AG04450 (cell line): Measurements from ENCODE around the gene WDFY3. TPM values are rescaled to one million over a fixed set of nuclear protein-coding genes. Genes with fewer than 3 reads are reported as not detected.

Experiments used
- CTCF ChIA-PET: fragments of 300-600, 350-600 bp; formaldehyde crosslinking; extraction: SDS; loops from one replicate; lab custom pipeline; 2022; ENCODE audit warnings: antibody characterized with exemption, inconsistent platforms; lab: Charles Lee
- POLR2A ChIA-PET: fragments of 350-600 bp; formaldehyde crosslinking; extraction: SDS; loops from one replicate; lab custom pipeline; 2021; ENCODE audit warnings: antibody characterized with exemption, inconsistent platforms; lab: Yijun Ruan, JAX
- DNase-seq: peaks from one replicate; pipeline ENCODE4 v3.0.0-alpha.2; 2011; ENCODE audit warnings: low read depth, low spot score
- H3K27ac ChIP-seq: one replicate; pipeline ENCODE4 v1.5.1; 2012; ENCODE audit warnings: low read depth, low read length, control low read depth
- H3K27me3 ChIP-seq: one replicate; pipeline ENCODE4 v1.6.0; 2012; ENCODE audit warnings: low read length; ENCODE audit not compliant: control insufficient read depth, insufficient read depth
- H3K4me3 ChIP-seq: 2 replicates; pipeline ENCODE4 v1.5.1; 2011; ENCODE audit warnings: mild to moderate bottlenecking, low read depth, low read length, control low read depth
- H3K9me3 ChIP-seq: 2 replicates; pipeline ENCODE4 v1.5.1; 2012; ENCODE audit warnings: low read length; ENCODE audit not compliant: control insufficient read depth, insufficient read depth
- polyA minus RNA-seq: library from RNA; depleted of rRNA, polyadenylated mRNA; stranded (reverse); fragments of >200 nt; gene quantifications from 2 replicates; pipeline ENCODE4 v1.2.3, GENCODE V29; 2011; rRNA and poly(A)+ RNA removed
- polyA plus RNA-seq: library from polyadenylated mRNA; depleted of rRNA; stranded (reverse); fragments of >200 nt; gene quantifications from 2 replicates; pipeline ENCODE4 v1.2.3, GENCODE V29; 2011; rRNA removed
- TF ChIP-seq, protein P1 (sequence below): IDR thresholded peaks from 2 replicates; pipeline ENCODE4 v1.5.1; 2011; ENCODE audit warnings: low read depth, low read length, control low read depth, inconsistent platforms

The WDFY3 gene
- polyA plus RNA-seq, result 30.6 and 31.5 TPM in 2 replicates
- 161 and 180 TPM in 2 replicates for polyA minus RNA-seq

GRCh38 chr4:84966382-84967242, at the start of gene WDFY3:
TSS of gene WDFY3 (minus strand) at chr4:84966690. CDS start at chr4:84860591, 106,099 bp downstream.
- DNase-seq, result peak; percentile 74
- Histone ChIP-seq H3K27ac (peak within 1 kb of the TSS; percentile 81), H3K9me3 (no peaks in the 10 kb centered on the region), H3K4me3 (peak within 1 kb of the TSS; percentile 78), H3K27me3 (no peaks in the 10 kb centered on the region)
- TF ChIP-seq, protein P1, sequence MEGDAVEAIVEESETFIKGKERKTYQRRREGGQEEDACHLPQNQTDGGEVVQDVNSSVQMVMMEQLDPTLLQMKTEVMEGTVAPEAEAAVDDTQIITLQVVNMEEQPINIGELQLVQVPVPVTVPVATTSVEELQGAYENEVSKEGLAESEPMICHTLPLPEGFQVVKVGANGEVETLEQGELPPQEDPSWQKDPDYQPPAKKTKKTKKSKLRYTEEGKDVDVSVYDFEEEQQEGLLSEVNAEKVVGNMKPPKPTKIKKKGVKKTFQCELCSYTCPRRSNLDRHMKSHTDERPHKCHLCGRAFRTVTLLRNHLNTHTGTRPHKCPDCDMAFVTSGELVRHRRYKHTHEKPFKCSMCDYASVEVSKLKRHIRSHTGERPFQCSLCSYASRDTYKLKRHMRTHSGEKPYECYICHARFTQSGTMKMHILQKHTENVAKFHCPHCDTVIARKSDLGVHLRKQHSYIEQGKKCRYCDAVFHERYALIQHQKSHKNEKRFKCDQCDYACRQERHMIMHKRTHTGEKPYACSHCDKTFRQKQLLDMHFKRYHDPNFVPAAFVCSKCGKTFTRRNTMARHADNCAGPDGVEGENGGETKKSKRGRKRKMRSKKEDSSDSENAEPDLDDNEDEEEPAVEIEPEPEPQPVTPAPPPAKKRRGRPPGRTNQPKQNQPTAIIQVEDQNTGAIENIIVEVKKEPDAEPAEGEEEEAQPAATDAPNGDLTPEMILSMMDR, result peak; percentile 23; the same call in 1 of the 2 replicates
- POLR2A ChIA-PET, result interaction anchor here (0.6 to 1.5 kb wide), 7 partner anchors 15 to 385 kb away, joined by 3 to 7 read pairs (median 3); no protein-coding TSS in a partner anchor
- CTCF ChIA-PET, result interaction anchor here (0.6 to 1.9 kb wide), 5 partner anchors 10 to 388 kb away, joined by 3 to 16 read pairs (median 4); no protein-coding TSS in a partner anchor

DNA sequence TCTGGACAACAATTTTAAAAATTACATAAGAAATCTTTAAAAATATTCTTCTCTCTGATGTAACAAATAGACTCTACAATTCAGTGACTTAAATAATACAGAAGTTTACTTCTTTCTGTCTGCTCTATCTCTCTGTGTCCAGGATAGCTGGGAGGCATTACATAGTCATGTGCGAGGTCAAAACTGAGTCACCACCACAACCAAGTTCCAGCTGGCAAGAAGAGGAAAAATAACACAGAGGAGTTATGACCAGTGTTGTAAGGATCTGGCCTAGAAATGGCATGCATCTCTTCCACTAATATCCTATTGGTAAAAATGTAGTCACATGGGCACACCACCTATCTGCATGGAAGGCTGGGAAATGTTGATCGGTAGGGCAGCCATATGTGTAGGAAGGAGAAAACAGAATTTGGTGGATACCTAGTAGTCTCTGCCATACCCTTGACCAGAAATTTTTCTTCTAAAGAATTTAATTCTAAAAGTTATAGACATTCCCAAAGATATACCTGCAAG, 39.4 kb upstream of the WDFY3 start:
- DNase-seq, result peak; percentile 63
- H3K27ac ChIP-seq, result no peak overlapping the region
- CTCF ChIA-PET, result interaction anchor here (1.1 kb wide), 2 partner anchors 78 to 478 kb away, joined by 3 read pairs; no protein-coding TSS in a partner anchor
- no peak overlapping the region for H3K4me3 ChIP-seq
- no peaks in the 10 kb centered on the region for H3K9me3 ChIP-seq
- TF ChIP-seq, protein P1, result no peak
- no peaks in the 10 kb centered on the region for H3K27me3 ChIP-seq
- POLR2A ChIA-PET, result no interaction called here

DNA sequence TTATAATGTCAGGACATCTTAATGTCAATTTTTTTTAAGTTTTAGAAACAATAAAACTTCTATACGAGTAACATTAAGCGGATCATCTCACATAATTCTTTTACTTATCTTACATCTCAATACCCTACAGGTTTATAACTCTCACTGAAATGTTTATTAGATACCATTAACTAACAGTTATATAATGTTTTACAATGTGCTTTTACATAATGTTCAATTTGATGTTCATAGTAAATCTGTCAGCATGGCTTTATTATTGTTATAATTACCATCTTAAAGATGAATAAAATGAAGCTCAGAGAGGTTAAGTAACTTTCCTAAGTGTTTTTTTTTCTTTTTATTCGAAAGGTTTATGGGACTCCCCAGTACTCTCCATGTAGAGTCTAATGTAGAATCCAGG, 33.9 kb upstream of the WDFY3 start:
- DNase-seq, result no peak
- Histone ChIP-seq H3K27me3 (no peaks in the 10 kb centered on the region), H3K27ac (no peak overlapping the region), H3K9me3 (no peaks in the 10 kb centered on the region), H3K4me3 (no peak overlapping the region)
- TF ChIP-seq, protein P1, result no peak
- POLR2A ChIA-PET, result no interaction called here
- CTCF ChIA-PET, result no interaction called here

- no peak overlapping the region for H3K27ac ChIP-seq
- no peak overlapping the region for H3K4me3 ChIP-seq
- no peaks in the 10 kb centered on the region for H3K9me3 ChIP-seq
- no peaks in the 10 kb centered on the region for H3K27me3 ChIP-seq
- ChIA-PET CTCF (interaction anchor here (0.6 kb wide), 1 partner anchor 89 kb away, joined by 3 read pairs; no protein-coding TSS in a partner anchor), POLR2A (interaction anchor here (0.6 kb wide), 1 partner anchor 46 kb away, joined by 4 read pairs; no protein-coding TSS in a partner anchor)
- no peak for DNase-seq
- TF ChIP-seq, protein P1, result no peak
Observed at GRCh38 chr4:84995386-84995785, 28.9 kb upstream of the WDFY3 start.
